CD14-positive monocyte (primary cell): ENCODE measurements around the gene PPFIBP1. TPM values are rescaled to one million over a fixed set of nuclear protein-coding genes. Genes with fewer than 3 reads are reported as not detected.

ENCODE experiments used
- DNase-seq, 3 donors: peaks; one replicate each; pipeline ENCODE4 v3.0.0-alpha.2; 2011 to 2022
- H2AFZ ChIP-seq: 2 replicates; pipeline ENCODE4 v1.6.0; 2012; ENCODE audit warnings: mild to moderate bottlenecking, low read depth, low read length, inconsistent platforms; ENCODE audit not compliant: insufficient read depth, poor library complexity, severe bottlenecking
- H3K27ac ChIP-seq, 2 donors: 1 replicate in 1 of 2; 2 replicates in 1 of 2; pipeline ENCODE4 v1.5.1; 2012 to 2013; ENCODE audit warnings: low read length in 2 of 2, control low read depth in 1 of 2, inconsistent platforms in 1 of 2, low read depth in 1 of 2, mild to moderate bottlenecking in 1 of 2
- H3K27me3 ChIP-seq, 2 donors: one replicate each; pipeline versions ENCODE4 v1.6.0 to v1.6.1; 2011 to 2013; ENCODE audit warnings: low read length in 2 of 2; ENCODE audit not compliant: control insufficient read depth in 2 of 2, insufficient read depth in 2 of 2
- H3K36me3 ChIP-seq, 2 donors: replicated peaks in 1 of 2; 1 replicate in 1 of 2; 2 replicates in 1 of 2; pipeline versions ENCODE4 v1.5.1 to v1.6.1; 2012 to 2013; ENCODE audit warnings: low read length in 2 of 2, control low read depth in 1 of 2, inconsistent platforms in 1 of 2, mild to moderate bottlenecking in 1 of 2; ENCODE audit not compliant: insufficient read depth in 2 of 2, control insufficient read depth in 1 of 2
- H3K4me1 ChIP-seq, 2 donors: 1 replicate in 1 of 2; 2 replicates in 1 of 2; pipeline versions ENCODE4 v1.5.1 to v1.6.1; 2012 to 2013; ENCODE audit warnings: low read length in 2 of 2, control low read depth in 1 of 2, inconsistent platforms in 1 of 2, mild to moderate bottlenecking in 1 of 2, moderate library complexity in 1 of 2; ENCODE audit not compliant: insufficient read depth in 2 of 2, control insufficient read depth in 1 of 2
- H3K4me2 ChIP-seq: replicated peaks from 2 replicates; pipeline ENCODE3; 2012; ENCODE audit warnings: low read length, moderate library complexity, mild to moderate bottlenecking; ENCODE audit not compliant: poor library complexity, severe bottlenecking; ENCODE audit errors: extremely low read depth
- H3K4me3 ChIP-seq, 3 experiments: fragments of 200-600 bp in 1 of 3; sonication (generic) in 1 of 3; replicated peaks in 1 of 3; 1 replicate in 2 of 3; 2 replicates in 1 of 3; pipeline ENCODE4 v1.5.1; 2011 to 2013; ENCODE audit warnings: low read length in 3 of 3, mild to moderate bottlenecking in 3 of 3, control low read depth in 2 of 3, low read depth in 2 of 3, inconsistent platforms in 1 of 3, moderate library complexity in 1 of 3
- H3K79me2 ChIP-seq: 2 replicates; pipeline ENCODE4 v1.6.0; 2012; ENCODE audit warnings: mild to moderate bottlenecking, control low read depth, inconsistent platforms, low read length, moderate library complexity; ENCODE audit not compliant: insufficient read depth
- H3K9ac ChIP-seq: 2 replicates; pipeline ENCODE4 v1.6.0; 2017; ENCODE audit warnings: low read length, mild to moderate bottlenecking; ENCODE audit not compliant: insufficient read depth, poor library complexity, severe bottlenecking
- H3K9me3 ChIP-seq, 2 donors: replicated peaks in 1 of 2; 1 replicate in 1 of 2; 2 replicates in 1 of 2; pipeline versions ENCODE4 v1.5.1 to v1.6.1; 2012 to 2013; ENCODE audit warnings: low read length in 2 of 2, control low read depth in 1 of 2; ENCODE audit not compliant: control insufficient read depth in 1 of 2, insufficient read depth in 1 of 2
- H4K20me1 ChIP-seq: 2 replicates; pipeline ENCODE4 v1.6.0; 2012; ENCODE audit warnings: mild to moderate bottlenecking, low read length, control low read depth, moderate library complexity; ENCODE audit not compliant: insufficient read depth
- H3K27ac Mint-ChIP-seq, 7 donors: one replicate each; pipeline ENCODE4 v1.8.0; 2020; ENCODE audit warnings: mild to moderate bottlenecking in 7 of 7, mixed read lengths in 7 of 7, moderate library complexity in 6 of 7, inconsistent platforms in 2 of 7
- H3K27me3 Mint-ChIP-seq, 3 donors: one replicate each; pipeline ENCODE4 v1.8.0; 2021 to 2022; ENCODE audit warnings: low read depth in 3 of 3, mild to moderate bottlenecking in 3 of 3, mixed read lengths in 3 of 3, moderate library complexity in 3 of 3, inconsistent platforms in 1 of 3
- H3K36me3 Mint-ChIP-seq, 2 donors: one replicate each; pipeline ENCODE4 v1.8.0; 2020; ENCODE audit warnings: mixed read lengths in 2 of 2, inconsistent platforms in 1 of 2, mild to moderate bottlenecking in 1 of 2
- H3K4me1 Mint-ChIP-seq: one replicate; pipeline ENCODE4 v1.8.0; 2020; ENCODE audit warnings: mild to moderate bottlenecking, mixed read lengths
- H3K4me3 Mint-ChIP-seq, 2 donors: one replicate each; pipeline ENCODE4 v1.8.0; 2020; ENCODE audit warnings: mild to moderate bottlenecking in 2 of 2, mixed read lengths in 2 of 2, moderate library complexity in 1 of 2
- H3K9me3 Mint-ChIP-seq, 7 donors: one replicate each; pipeline ENCODE4 v1.8.0; 2020 to 2022; ENCODE audit warnings: mixed read lengths in 7 of 7, mild to moderate bottlenecking in 6 of 7, moderate library complexity in 6 of 7, inconsistent platforms in 2 of 7
- WGBS: methylation state at CpG from one replicate; pipeline ENCODE4 v1.1.5; 2013; ENCODE audit warnings: missing lambda C conversion rate; ENCODE audit not compliant: insufficient coverage; 5-methylcytosine and 5-hydroxymethylcytosine counted together
- intact Hi-C, 2 donors: fragments of 100-400 bp; cut with micrococcal nuclease; formaldehyde crosslinking; loops; one replicate each; pipeline versions ENCODE4 v1.15.0 to v1.15.1; 2023
- polyA plus RNA-seq, 3 donors: library from polyadenylated mRNA; depleted of rRNA in 1 of 3; unstranded in 2 of 3; stranded (reverse) in 1 of 3; fragments of 300-500 nt in 2 of 3; fragments of >200 nt in 1 of 3; fragmentation: Illumina TruSeq in 2 of 3; gene quantifications; 1 replicate in 2 of 3; 2 replicates in 1 of 3; pipeline ENCODE4 v1.2.3, GENCODE V29; 2012 to 2021
- TF ChIP-seq, protein P1 (sequence below): fragments of 200-600 bp; IDR thresholded peaks from one replicate; pipeline ENCODE4 v1.8.0; 2022; ENCODE audit warnings: antibody characterized with exemption, mild to moderate bottlenecking

The PPFIBP1 gene
- polyA plus RNA-seq, 3 donors, result 0.25 to 0.79 (median 0.53) TPM

DNA sequence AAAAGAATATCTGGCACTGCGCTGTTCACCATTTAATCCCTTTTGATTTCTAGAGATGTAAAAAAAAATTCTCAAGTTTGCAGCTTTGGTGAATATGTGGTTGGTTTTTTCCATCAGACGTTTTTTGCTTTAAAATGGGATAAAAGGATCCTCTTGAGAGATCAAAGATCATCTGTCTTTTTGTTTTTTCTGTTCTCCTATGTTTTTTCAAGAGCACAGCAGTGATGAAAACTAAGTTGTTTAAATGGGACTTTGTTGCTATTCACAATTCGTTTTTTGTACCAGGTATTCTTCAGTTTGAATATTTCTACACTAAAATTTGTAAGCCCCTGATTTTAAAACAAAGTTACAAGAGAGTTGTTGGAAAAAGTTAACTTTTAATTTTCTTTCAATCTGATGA, 142.5 kb downstream of the PPFIBP1 start:
- H3K79me2 ChIP-seq, result no peaks in the 10 kb centered on the region
- no peak overlapping the region for H3K4me3 Mint-ChIP-seq
- H3K27me3 Mint-ChIP-seq, result no peaks in the 10 kb centered on the region

DNA sequence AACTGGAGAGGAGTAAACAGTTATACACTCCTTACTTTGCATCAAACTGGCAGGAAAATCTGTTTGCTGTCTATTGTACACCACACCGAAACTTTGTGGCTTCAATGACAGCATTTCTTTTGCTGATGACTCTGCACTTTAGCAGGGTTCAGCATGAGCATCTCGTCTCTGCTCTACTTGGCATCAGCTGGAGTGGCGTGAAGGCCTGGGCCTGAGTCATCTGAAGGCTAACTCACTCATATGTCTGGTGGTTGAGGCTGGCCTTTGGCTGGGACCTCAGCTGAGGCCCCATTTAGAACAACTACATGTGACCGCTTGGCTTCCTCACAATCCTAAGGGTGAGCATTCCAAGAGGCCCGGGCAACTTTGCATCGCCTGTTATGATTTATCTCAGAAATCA, 143.5 kb downstream of the PPFIBP1 start:
- H3K27ac ChIP-seq, result no peak overlapping the region
- no peak overlapping the region for H3K4me3 ChIP-seq
- no peak for DNase-seq
- H3K4me3 Mint-ChIP-seq, result no peak overlapping the region
- H3K4me1 Mint-ChIP-seq, result peaks cover 6% of the 10 kb centered on the region
- TF ChIP-seq, protein P1, sequence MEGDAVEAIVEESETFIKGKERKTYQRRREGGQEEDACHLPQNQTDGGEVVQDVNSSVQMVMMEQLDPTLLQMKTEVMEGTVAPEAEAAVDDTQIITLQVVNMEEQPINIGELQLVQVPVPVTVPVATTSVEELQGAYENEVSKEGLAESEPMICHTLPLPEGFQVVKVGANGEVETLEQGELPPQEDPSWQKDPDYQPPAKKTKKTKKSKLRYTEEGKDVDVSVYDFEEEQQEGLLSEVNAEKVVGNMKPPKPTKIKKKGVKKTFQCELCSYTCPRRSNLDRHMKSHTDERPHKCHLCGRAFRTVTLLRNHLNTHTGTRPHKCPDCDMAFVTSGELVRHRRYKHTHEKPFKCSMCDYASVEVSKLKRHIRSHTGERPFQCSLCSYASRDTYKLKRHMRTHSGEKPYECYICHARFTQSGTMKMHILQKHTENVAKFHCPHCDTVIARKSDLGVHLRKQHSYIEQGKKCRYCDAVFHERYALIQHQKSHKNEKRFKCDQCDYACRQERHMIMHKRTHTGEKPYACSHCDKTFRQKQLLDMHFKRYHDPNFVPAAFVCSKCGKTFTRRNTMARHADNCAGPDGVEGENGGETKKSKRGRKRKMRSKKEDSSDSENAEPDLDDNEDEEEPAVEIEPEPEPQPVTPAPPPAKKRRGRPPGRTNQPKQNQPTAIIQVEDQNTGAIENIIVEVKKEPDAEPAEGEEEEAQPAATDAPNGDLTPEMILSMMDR, result no peak
- intact Hi-C loops, result no loop called here
- H2AFZ ChIP-seq, result no peak overlapping the region
- no peaks in the 10 kb centered on the region for H3K27me3 Mint-ChIP-seq
- H3K4me2 ChIP-seq, result no peak overlapping the region
- H3K27me3 ChIP-seq, result no peaks in the 10 kb centered on the region
- WGBS, result 92% methylated on average over 4 of the region's 6 CpGs
- H3K36me3 ChIP-seq, result no peaks in the 10 kb centered on the region
- no peaks in the 10 kb centered on the region for H3K79me2 ChIP-seq
- H3K9me3 ChIP-seq, result no peaks in the 10 kb centered on the region
- no peaks in the 10 kb centered on the region for H4K20me1 ChIP-seq
- no peak overlapping the region for H3K27ac Mint-ChIP-seq
- H3K4me1 ChIP-seq, result peaks cover 0 to 3% of the 10 kb centered on the region in 2 donors
- H3K9ac ChIP-seq, result no peak overlapping the region
- H3K9me3 Mint-ChIP-seq, result peaks cover 0 to 3% (median 0%) of the 10 kb centered on the region in 7 donors
- H3K36me3 Mint-ChIP-seq, result no peaks in the 10 kb centered on the region

More for the DNA sequence above, 142.5 kb downstream of the PPFIBP1 start:
- peaks cover 6% of the 10 kb centered on the region for H3K4me1 Mint-ChIP-seq
- H3K27me3 ChIP-seq, result no peaks in the 10 kb centered on the region
- no peak overlapping the region for H3K27ac ChIP-seq
- no peak overlapping the region for H3K27ac Mint-ChIP-seq
- no peak overlapping the region for H3K9ac ChIP-seq
- no peak for DNase-seq
- H3K9me3 ChIP-seq, result no peaks in the 10 kb centered on the region
- no peaks in the 10 kb centered on the region for H4K20me1 ChIP-seq
- TF ChIP-seq, protein P1, result no peak
- WGBS, result 83% methylated on average over 1 of the region's 3 CpGs
- H3K4me3 ChIP-seq, result no peak overlapping the region
- intact Hi-C loops, result no loop called here
- no peak overlapping the region for H3K4me2 ChIP-seq
- H3K36me3 Mint-ChIP-seq, result no peaks in the 10 kb centered on the region
- H3K9me3 Mint-ChIP-seq, result peaks cover 0 to 3% (median 0%) of the 10 kb centered on the region in 7 donors
- no peak overlapping the region for H2AFZ ChIP-seq
- H3K36me3 ChIP-seq, result no peaks in the 10 kb centered on the region
- H3K4me1 ChIP-seq, result peaks cover 0 to 3% of the 10 kb centered on the region in 2 donors
